GM12864 (cell line): ENCODE measurements around the gene PANK1.
"Not testable (repeated sequence)": the region's sequence is repeated elsewhere in the genome, so short reads cannot be mapped to it uniquely, and the experiment has no call there.

ENCODE experiments used
- DNase-seq: peaks from one replicate; pipeline ENCODE4 v3.0.0-alpha.2; 2011; ENCODE audit warnings: low read depth
- H3K4me3 ChIP-seq: 2 replicates; pipeline ENCODE4 v1.5.1; 2011; ENCODE audit warnings: mild to moderate bottlenecking, low read depth, low read length, control low read depth
- TF ChIP-seq, protein P1 (sequence below): IDR thresholded peaks from 2 replicates; pipeline ENCODE4 v1.5.1; 2011; ENCODE audit warnings: low read depth, mild to moderate bottlenecking, moderate library complexity, low read length, control low read depth, inconsistent platforms; ENCODE audit errors: missing control alignments

The PANK1 gene

DNA sequence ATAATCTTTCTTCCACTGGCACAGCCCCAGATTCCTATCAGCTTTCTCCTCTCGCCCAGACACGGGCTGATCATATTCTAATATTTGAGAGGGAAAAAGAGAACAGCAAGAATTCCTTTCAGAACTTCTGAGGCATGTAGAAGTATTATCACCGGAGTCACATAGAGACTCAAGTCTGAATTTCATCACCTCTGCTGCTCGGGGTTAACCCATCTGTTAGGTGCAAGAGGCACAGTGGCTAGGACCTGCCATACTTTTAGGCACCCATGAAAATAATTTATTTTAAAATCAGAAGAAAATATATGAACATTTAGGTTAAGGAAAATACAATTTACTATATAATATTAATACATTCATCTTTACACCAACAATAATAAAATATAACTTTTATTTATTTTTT is 21.0 kb downstream of the PANK1 start:
- no peak overlapping the region for H3K4me3 ChIP-seq
- no peak for DNase-seq
- TF ChIP-seq, protein P1, sequence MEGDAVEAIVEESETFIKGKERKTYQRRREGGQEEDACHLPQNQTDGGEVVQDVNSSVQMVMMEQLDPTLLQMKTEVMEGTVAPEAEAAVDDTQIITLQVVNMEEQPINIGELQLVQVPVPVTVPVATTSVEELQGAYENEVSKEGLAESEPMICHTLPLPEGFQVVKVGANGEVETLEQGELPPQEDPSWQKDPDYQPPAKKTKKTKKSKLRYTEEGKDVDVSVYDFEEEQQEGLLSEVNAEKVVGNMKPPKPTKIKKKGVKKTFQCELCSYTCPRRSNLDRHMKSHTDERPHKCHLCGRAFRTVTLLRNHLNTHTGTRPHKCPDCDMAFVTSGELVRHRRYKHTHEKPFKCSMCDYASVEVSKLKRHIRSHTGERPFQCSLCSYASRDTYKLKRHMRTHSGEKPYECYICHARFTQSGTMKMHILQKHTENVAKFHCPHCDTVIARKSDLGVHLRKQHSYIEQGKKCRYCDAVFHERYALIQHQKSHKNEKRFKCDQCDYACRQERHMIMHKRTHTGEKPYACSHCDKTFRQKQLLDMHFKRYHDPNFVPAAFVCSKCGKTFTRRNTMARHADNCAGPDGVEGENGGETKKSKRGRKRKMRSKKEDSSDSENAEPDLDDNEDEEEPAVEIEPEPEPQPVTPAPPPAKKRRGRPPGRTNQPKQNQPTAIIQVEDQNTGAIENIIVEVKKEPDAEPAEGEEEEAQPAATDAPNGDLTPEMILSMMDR, result no peak

DNA sequence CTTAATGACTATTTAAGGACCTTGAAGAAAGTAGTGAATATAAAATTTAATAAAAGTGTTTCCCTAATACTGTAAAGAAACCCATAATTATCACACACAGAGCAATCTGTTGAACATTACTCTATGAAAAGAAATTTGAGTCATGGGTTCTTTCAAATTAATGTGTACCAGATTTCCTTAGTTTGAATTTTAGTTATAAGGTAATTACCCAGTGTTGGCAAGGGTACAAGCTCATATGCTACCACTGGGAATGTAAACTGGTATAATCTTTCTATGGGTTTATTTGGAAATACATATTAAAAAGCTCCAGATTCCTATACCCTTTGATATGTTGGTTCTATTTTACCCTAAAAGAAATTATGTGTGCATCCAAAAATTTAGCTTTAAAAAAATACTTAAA is 22.9 kb downstream of the PANK1 start:
- TF ChIP-seq, protein P1, result no peak
- H3K4me3 ChIP-seq, result no peak overlapping the region
- no peak for DNase-seq

DNA sequence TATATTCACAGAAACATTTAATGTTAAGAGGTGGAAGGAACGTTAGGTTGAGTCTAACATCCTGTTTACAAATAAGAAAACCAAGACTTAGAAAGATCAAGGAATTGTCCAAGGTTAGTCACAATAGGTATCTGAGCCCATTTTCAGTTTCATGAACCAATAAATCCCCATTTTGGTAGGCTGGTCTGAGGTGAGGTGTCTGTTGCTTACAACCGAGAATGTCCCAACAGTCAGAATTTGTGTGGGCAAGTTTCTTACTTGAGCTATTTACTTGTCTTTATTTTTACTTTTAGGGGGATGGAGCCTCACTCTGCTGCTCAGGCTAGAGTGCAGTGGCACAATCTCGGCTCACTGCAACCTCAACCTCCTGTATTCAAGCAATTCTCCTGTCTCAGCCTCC is 23.6 kb downstream of the PANK1 start:
- no peak for DNase-seq
- TF ChIP-seq, protein P1, result no peak
- no peak overlapping the region for H3K4me3 ChIP-seq

DNA sequence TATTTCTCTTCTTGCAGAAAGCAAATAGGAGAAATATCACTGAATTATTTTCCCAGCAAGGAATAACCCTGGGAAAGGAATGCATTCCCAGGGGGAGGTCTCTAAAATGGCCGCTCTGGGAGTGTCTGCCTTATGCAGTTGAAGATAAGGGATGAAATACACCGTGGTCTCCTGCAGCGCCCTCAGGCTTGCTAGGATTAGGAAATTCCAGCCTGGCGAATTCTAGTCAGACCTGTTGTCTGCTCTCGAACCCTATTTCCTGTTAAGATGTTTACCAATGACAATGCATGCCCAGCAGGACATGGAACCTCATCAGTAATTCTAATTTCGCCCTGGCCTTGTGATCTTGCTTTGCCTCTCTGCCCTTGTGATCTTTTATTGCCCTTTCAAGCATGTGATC is 24.7 kb downstream of the PANK1 start:
- not testable (repeated sequence) for DNase-seq, H3K4me3 ChIP-seq

DNA sequence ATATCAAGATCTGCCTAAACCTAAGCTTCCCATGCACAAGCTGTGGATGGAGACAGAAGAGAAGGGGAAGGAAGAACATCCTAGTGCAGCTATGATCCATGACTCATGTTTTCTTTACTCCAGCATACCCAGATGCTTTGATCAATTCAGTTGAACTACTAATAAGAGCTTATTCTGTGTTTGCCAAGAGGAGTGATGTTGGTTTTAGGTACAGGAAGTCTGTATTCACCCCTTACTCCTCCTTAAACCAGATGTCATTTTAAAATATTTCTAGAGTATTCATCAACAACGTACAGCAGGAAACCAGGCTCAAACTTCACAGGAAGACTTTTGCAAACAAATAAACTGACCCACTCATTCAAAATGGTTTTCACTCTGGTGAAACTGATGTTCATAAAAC is 29.2 kb downstream of the PANK1 start:
- DNase-seq, result no peak
- TF ChIP-seq, protein P1, result no peak
- no peak overlapping the region for H3K4me3 ChIP-seq

DNA sequence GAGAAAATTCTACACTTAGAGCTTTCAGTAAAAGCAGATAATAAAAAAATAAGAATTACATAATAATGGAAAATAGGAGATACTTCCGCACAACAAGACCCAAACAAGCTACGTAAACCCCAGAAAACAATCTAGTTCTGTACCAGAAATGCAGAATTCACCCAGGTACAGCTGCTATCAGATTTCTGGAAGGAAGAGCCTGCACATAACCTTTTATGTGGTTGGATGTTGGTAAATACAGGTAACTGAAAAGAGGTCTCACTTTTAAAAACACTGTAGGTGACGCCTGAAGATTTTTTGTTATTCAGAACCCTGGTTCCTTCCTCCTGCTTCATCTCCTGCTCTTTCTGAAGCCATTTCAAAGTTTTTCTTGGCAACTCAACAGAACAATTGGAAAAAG is 29.9 kb downstream of the PANK1 start:
- no peak for DNase-seq
- TF ChIP-seq, protein P1, result no peak
- no peak overlapping the region for H3K4me3 ChIP-seq

DNA sequence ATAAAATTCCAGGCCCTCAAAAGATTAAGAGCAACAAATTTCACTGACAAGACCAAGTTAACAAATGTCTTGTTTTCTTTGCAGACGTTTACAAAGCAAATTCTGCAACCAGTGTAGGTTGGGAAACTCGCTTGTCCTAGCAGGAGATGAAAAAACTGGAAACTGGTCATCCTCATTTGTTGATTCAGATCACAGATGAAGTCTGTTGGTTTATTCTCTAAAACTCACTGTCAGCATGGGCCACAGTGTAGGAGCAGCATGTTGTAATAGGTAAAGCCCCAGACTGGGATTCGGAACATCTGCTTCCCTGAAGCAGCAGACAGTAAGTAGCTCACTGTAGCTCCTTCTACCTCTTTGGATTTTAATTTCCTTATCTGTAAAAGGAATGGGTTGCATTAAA is 31.5 kb downstream of the PANK1 start:
- H3K4me3 ChIP-seq, result no peak overlapping the region

More for the DNA sequence above, 31.5 kb downstream of the PANK1 start:
- TF ChIP-seq, protein P1, result no peak
- no peak for DNase-seq
